ENCODE measurements around the gene RELB.

The RELB gene

GRCh38 chr19:45059258-45059965, 58.1 kb downstream of the RELB start:
- peak; percentile 49 for DNase-seq (ENCODE audit: low read depth)

GRCh38 chr19:45061965-45062364, 60.7 kb downstream of the RELB start:
- no peak for DNase-seq (ENCODE audit: low read depth)

- DNase-seq (ENCODE audit: low read depth): no peak
Observed at GRCh38 chr19:45063851-45064801, 62.9 kb downstream of the RELB start.

GRCh38 chr19:45066921-45067661, 65.8 kb downstream of the RELB start:
- no peak for DNase-seq (ENCODE audit: low read depth)

- no peak for DNase-seq (ENCODE audit: low read depth)
Observed at GRCh38 chr19:45068041-45068440, 66.8 kb downstream of the RELB start.

GRCh38 chr19:45069056-45069455, 67.8 kb downstream of the RELB start:
- DNase-seq (ENCODE audit: low read depth): peak; percentile 35

GRCh38 chr19:45070214-45070613, 69.0 kb downstream of the RELB start:
- DNase-seq (ENCODE audit: low read depth): no peak

GRCh38 chr19:45070861-45071544, 69.7 kb downstream of the RELB start:
- no peak for DNase-seq (ENCODE audit: low read depth)

- DNase-seq (ENCODE audit: low read depth): no peak
Observed at GRCh38 chr19:45071545-45071938, 70.3 kb downstream of the RELB start.

- DNase-seq (ENCODE audit: low read depth): no peak
Observed at GRCh38 chr19:45071969-45072790, 70.9 kb downstream of the RELB start.

- no peak for DNase-seq (ENCODE audit: low read depth)
Observed at GRCh38 chr19:45074744-45075300, 73.6 kb downstream of the RELB start.

GRCh38 chr19:45075301-45076028, 74.2 kb downstream of the RELB start:
- DNase-seq (ENCODE audit: low read depth): peak; percentile 71

GRCh38 chr19:45076029-45076850, 75.0 kb downstream of the RELB start, which contains the start of gene ZNF296:
TSS of gene ZNF296 (minus strand) at chr19:45076478. CDS start at chr19:45076373, 105 bp downstream.
- DNase-seq (ENCODE audit: low read depth): peak; percentile 48

GRCh38 chr19:45076851-45077730, 75.8 kb downstream of the RELB start:
- DNase-seq (ENCODE audit: low read depth): no peak

GRCh38 chr19:45078390-45079062, 77.3 kb downstream of the RELB start:
- DNase-seq (ENCODE audit: low read depth): no peak

- DNase-seq (ENCODE audit: low read depth): peak; percentile 68
Observed at GRCh38 chr19:45079063-45079910, 78.0 kb downstream of the RELB start, which contains the start of gene GEMIN7. TSS of gene GEMIN7 (plus strand) at chr19:45079260. CDS start at chr19:45090115, 10,855 bp downstream.

Measured in fibroblast of gingiva (primary cell).